AG20443 (cell line): ENCODE results near the gene MYOM3.

ENCODE experiments used
- DNase-seq: peaks from one replicate; pipeline ENCODE4 v3.0.0; 2012; ENCODE audit warnings: low spot score, mixed read lengths

Gene MYOM3

DNA sequence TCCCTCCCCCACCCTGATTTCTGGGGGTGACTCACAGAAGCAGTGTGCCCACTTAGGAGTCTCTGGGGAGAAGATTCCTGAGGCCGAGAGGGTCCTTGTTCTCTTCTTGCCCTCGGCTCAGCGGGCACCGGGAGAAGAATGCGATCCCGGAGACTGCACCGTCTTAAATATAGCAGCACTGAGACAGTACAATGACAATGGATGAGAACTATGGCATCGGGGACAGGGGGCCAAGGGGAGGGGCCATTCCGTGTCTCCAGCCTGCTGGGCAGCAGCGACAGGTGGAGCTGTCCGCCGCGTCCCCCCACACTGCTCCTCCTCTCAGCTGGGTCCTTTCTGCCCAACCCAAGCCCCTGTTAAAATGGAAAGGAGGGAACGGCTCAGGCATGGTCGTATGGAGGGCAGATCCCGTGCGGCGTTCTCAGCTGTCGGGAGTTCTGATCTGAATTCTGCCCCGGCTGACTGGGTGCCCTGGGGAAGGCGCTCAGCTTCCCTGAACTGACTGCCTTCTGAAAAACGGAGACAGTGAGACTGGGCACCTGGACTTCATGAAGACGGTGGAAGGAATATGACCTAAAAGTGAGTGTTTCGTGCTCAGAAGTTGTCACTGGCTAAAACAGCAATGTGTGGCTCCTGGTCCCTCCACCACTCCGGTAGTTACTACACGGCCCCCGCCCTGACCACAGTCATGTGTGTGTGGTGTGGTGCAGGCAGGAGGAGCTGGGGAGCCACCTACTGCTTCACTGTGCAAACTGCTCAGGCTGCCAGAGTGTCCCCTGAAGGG is at the start of gene MYOM3:
Gene MYOM3 (minus strand): TSS at position 140 of the 784 bp plus-strand sequence. CDS start 3,499 bp downstream, outside the sequence.
- peak; percentile 85 for DNase-seq

DNA sequence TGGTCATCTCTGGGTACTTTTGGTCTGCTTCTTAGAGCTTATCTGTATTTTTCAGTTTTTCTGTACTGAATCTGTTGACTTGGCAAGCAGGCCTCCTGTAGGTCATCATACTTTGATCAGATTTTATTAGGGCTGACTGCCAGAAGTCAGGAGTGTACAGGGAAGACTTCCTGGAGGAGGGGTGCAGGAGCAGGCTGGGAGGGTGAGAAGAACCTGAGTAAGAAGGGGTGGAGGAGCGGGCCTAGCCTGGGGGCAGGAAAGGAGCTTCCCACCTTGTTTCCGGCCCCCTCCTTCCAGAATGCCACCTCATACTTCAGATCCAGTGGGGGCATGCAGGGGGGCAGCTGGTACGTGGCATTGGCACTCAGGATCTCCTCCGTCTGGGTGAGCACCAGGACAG is 49.3 kb upstream of the MYOM3 start:
- DNase-seq, result no peak

DNA sequence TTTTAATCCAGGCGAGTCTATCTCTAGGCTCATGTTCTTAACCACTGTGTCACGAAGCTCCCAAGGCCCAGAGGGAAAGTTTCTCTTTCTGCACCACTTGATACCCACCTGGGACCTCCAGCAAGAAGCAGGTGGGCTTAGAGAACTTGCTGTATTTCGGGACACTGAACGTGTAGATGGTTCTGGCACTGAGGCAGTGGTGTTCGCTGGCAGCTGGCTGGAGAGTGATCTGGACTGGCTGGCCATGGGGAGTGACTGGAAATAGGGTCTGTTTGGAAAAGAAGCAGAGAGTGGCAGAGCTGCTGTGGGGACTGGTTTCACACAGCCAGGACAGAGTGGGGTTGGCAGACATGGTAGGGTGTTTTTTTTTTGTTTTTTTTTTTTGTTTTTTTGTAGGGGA is 47.4 kb upstream of the MYOM3 start:
- DNase-seq, result no peak

DNA sequence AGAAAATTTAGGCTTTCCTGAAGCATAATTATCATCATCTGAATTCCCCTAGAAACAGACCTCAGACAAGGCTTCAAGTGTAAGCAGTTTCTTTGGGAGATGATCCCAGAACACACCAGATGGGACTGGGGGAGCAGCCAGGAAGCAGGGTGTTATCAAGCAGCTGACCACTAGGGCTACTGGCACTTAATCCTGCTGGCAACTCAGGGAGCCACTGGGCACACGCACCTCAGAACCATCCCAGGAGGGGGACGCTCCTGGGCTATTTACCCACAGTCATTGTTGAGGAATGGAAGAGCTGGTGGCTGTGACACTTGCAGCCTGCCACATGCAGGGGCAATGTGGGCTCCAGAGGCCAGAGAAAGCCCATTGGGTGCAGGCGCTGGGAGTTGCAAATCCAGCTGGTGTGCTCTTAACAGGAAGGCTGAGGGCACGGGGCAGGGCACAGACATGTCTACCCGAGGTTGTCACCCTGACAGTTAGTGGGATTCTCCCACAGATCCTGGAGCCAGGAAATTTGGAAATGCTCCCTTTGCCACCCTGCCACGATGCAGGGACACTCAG is 46.1 kb upstream of the MYOM3 start:
- DNase-seq, result peak; percentile 66

DNA sequence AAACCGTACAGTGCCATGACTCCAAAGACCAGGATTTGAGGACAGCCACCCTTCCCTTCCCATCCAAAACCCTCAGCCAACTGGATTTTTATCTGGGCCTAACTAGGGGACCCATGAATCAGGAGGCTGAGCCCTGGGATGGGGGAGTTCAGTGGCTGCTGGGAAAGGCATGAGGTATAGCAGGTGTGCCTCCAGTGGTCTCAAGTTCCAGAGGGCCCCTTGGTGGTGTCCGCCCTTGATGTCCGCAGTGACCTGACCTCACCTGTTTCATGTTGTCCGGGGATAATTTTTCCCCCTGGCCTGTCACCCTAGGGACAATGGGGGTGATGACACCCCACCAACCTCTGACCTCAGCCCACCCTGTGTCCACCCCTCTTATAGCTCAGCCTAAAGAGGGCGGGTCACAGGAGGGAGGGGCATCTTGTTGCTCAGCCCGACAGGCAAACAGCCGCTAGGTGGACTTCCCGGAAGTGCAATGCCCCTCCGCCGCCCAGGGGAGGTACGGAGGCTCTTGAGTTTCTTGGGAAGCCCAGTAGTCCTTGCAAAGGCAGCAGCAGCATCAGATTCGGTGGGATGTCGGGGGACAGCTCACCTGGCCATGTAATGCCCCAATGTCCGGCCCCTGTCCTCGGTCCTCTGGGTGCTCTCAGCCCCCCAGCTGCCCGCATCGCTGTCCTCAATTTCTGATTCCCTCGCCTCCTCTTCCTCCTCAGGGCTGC is 44.8 kb upstream of the MYOM3 start:
- DNase-seq, result no peak

DNA sequence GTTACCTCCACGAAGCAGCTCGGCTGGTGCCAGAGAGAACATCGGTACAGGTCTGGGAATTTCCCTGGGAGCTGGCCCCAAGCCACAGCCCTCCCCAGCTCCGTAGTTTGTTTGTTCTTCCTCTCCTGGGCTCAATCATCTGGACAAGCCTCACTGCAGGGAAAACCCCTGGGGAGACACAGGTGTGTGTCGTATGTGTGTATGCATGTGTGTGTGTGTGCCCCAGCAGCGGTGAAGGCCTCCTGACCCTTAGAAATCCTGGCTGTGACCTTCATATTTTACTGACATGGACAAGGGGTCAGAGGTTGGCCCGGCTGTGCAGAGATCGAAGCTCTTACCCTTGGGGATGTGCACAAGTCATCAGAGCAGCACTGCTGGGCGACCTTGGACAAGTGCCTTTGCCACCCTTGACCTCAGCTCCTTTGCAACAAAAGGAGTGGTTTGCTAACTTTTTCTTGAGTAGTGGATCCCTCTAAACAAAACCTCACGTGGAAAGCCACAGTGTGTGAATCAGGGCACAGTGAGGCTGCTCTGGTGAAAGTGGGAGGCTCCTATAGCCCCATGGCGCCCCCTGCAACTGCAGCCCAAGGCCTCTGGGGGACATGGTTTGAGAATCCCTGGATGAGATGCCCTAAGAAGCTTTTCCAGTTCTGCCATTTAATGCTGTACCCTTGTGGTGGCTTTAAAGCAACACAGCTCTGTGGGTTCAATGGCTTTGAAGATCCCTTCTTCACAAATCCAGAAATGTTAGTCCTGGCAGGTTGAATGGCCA is 43.3 kb upstream of the MYOM3 start:
- no peak for DNase-seq

DNA sequence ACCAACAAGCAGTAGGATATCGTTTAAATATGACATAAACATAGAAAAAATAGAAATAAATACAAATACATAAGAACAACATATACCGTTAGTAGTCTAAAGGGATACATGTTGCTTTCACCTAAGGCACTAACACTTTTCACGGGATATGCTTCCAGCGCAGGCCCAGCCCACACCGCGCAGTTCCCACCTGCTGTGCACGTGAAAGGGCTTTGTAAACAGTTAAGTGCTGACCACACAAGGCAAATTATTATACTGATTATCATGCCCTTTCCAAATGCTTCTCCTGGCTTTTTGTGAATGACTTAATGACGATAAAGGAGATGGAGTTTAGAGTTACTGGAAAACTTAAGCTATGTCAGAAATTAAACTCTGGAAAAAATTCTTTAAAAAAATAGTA is 42.3 kb upstream of the MYOM3 start:
- no peak for DNase-seq

DNA sequence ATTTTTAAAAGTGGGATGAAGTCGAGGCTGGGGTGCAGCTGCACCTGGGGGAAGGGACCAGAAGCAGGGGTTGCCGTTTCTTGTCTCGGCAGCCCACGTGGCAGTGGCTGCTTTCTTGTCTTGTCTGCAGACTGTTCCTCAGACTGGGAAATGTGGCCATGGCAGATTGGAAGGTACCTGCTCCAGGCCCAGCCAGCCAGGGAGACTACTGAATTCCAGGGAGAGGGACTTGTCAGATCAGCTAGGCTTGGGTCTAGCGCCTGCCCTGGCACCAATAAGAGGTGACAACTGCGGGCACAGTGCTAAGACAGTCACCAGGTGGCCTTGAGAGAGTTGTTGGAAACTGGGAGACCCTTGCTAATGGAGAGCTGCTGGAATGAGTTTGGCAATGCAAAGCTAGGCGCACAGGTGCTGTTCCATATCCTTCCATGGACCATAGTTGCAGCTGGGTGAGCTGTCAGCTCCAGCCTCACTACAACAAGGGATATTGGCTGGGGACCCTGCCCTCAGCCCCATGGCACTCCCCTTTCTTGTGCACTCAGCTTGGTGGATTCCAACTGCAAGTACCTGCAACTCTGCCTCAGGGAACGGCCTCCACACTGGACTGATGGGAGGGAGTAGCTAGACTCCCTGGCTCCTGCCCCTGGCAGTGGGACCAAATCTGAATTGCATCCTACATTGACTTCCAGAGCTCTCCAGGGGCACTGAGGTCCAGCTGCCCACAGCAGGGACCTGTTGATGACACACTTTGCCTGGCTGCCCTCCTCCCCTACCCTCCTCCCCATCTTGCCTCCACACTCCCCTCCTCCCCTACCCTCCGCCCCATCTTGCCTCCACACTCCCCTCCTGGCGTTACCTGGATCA is 40.9 kb upstream of the MYOM3 start:
- no peak for DNase-seq

DNA sequence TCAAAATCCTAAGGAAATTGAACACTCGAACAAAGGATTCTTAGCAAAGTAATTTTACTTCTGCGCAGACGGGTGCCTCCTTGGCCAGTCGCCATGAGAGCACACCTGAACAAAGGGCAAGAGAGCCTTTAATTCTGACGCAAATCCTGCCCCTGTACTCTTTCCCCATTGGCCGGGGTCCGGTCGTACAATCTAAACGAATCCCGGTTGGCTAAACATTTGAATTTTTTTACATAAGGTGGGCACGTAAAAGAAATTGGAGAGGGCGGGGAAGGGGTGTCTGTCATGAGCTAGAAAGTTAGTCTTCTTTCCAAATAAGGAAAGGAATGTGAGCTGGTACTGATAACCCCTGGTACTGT is 39.2 kb upstream of the MYOM3 start:
- no peak for DNase-seq

DNA sequence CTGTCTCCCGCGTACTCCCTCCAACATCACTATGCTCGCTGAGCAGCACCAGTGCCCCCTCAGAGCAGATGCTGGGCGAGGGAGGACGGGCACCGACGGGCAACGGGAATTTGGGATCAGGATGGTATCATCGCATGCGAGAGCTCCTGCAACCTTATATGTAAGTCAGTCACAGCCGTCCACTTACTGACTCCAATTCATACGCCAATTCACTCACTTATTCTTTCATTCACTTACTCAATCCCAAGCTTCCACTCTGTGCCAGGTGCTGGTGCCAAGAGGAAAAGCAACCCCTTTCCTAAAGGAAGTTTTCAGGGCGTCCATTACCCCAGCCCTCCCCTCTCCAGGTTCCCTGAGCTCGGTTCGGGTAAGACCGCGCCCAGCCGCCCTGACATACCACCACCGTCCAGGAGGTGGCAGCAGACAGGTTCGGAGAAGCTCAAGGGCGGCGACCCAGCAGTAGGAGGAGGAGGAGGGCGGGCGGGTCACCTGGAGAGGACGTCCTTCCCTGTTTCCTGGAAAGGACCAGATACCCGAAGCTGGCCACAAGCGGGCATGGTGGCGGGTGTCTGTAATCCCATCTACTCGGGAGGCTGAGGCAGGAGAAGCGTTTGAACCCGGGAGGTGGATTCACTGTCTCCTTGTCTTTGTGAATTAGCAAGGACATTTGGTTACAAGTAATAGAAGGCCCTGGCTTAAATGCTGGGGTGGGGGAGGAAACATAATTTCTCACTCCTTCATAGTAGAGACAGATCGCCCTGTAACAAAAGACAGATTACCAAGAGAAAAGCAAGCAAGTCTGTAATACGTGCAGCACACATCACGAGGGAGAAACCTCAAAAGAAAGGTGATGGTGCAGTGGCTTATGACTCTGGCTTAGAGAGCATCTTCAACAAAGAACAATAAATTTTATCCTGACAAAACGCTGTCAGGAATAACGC is 38.6 kb upstream of the MYOM3 start:
- peak; percentile 91 for DNase-seq

DNA sequence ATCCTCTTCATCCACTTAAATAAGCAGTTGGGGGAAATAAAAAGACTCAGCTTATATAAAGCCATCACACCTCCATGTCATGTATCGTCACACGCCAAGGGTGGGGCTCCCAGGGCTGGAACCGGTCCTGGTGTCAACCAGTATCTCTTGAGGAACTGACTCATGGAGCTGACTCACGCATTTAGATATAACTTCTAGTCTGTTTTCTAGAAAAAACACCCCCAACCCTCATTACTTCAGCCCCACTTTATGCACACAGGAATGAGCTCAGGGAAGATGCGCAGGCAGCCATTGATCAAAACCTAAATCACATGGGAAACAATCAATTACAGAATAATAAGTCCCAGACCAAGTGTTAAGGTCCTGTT is 37.9 kb upstream of the MYOM3 start:
- peak; percentile 87 for DNase-seq

DNA sequence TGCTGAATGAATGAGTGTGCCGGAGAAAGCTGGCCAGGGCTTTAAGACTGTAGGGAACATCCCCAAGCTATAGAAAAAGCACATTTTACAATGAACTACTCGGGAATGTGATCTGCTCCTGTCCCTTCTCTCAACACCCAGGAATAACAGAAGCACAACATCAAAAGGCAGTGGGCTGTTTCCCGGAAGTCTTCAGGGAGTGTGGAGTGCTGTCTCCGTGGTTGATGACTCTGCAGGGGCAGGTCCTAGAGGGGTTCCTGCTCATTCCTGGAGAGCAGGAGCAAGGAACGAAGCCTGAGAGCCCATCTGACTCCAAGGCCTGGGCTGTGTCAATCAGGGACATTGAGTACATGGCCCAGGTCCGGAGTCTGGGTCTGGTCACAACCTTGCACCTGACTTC is 35.9 kb upstream of the MYOM3 start:
- DNase-seq, result no peak

DNA sequence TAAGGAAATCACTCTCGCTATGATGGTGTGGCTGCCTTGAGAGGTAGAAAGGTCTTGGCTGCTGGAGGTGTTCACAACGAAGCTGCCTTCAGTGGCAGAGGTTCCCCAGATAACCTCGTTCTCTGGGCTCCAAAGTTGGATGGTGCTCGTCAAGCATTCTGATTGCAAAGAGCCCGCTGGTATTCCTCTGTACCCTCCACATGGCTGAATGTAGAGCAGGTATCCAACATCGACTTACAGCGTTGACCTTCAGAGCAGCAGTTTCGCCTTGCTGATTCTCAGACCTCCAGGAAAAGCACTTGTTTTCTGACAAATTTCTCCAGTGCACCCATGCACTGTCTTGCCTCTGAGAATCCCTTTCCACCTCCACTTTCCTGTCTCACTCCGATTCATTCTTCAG is 35.3 kb upstream of the MYOM3 start:
- no peak for DNase-seq

DNA sequence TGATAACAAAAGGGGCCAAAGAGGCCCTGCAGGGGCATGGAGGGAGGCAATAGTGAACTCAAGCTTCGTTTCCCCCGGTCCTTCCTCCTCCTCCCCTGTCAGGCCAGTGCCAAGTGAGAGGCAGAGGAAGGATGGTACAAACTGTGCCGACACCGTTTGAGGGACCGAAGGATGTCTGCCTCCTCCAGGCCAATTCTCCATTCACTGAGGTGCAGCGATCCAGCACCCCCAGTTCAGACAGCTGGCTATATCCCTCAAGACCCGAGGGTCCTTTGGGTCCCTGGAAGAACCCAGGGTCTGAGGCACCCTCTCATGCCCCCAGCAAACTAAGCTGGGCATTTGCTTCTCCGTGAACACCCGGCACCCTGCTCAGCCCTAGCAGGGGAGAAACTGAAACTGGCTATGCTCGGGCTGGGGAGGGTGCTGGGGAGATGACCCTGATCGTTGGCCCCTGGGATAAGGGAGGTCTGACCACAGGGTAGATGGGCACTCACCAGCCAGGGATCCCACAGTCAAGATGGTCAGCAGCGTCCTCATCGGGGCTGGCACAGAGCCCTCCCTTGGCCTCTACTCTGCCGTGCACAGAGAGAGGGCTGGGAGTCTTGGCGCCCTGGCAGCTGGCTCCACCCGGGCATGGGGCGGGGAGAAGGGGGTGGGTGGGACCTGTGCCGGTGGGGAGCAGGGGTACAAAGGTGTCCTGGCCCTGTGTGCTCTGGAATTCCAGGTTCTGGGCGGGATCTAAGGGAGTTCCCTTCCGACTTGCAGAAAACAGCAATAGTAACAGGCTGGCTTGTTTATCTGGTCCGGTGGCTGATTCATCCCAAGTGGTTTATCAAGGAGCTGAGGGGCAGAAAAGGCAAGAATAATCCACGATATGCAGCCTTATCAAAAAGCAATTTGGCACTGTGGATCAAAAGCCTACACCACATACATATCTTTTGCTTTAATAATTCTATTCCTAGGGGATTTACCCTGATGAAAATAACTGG is 30.9 kb upstream of the MYOM3 start, which contains the start of gene IL22RA1:
Gene IL22RA1 (minus strand): TSS at position 595 of the 989 bp plus-strand sequence. CDS start 58 bp downstream, at position 537.
- DNase-seq, result peak; percentile 72

DNA sequence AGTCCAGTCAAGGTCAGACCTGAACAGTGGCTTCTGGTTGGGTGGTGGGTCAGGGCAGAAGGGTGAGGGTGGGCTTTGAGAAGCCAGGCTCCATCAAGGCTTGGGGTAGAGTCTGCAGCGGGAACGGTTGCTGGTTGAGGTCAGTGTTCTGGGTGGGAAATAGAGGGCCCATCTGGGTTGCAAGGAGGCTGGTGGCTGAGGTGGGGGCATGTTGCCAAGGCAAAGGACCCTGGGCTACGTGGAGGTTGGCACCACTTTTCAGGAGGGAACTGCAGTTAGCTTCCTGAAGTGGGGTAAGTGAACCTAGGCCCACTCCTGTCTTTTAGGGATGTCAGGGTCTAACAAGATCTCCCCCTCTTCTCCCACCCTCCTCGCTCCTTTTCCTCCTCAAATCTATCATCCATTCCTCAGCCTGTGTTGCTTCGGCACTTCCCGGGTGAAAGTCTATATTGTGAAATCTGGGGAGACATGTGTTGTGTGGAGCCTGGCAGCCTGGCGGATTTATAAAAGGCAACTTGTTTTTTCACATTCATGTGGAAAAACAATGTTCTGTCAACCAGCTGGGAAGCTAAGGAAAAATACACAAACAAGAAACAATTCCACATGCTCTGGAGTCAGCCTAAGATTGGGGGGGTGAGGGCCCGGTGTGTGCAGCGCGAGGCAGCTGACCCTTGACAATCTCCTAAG is 29.5 kb upstream of the MYOM3 start:
- no peak for DNase-seq

DNA sequence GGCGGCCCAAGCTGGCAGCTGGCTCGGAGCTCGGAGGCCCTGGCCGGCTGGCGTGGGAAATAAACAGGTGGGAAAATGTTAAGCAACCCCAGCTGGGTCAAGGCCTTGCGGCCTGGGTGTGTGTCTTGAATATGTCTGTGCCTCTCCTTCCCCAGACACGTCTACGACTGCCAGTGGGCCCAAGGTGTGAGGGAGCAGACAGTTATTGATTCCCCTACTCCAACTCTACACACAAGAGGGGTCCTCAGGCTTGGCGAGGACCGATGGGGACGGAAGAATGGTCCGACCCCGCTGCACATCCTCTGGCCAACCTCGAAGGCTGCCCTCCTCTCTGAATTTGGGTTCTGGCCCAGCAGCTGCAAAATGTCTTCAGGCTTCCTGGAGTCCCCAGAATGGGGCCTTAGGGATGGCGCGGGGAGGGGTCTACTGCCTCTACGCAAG is 28.8 kb upstream of the MYOM3 start:
- DNase-seq, result no peak

DNA sequence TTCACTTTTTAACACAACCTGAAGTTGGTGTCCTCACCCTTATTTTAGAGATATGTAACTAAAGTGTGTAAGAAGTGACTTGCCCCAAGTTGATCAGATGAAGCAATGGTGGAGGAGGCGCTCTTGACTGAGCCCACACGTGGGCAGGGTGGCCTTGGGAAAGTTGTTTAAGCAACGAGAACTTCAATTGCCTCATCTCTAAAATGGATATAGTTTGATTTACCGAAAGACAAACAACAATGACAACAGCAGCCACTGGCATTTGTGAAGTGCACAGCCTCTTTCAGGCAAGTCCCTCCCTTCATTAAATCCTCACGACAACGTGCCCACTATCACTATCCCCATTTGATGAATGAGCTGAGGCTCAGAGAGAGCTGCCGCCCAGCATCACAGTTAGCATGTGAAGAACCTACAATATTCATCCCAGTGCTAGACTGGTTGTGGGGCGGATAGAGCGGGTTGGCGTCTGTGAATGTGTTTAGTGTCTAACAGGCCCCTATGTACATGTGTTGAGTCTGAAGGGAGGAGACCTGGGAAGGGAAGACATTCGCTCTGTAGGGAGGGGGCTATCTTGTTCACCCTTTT is 28.0 kb upstream of the MYOM3 start:
- DNase-seq, result no peak

DNA sequence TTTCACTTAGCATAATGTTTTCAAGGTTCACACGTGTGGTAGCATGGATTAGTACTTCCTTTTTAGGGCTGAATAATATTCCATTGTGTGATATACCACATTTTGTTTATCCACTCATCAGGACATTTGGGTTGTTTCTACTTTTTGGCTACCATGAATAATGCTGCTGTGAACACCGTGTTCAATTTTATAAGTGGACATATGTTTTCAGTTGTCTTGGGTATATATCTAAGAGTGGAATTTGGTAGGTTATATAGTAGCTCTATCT is 27.2 kb upstream of the MYOM3 start:
- no peak for DNase-seq
